ENCODE measurements around the gene SRSF1. TPM values are rescaled to one million over a fixed set of nuclear protein-coding genes. Genes with fewer than 3 reads are reported as not detected.

Gene SRSF1
- total RNA-seq, 1 donor from 2014 or later, result 348 TPM

GRCh38 chr17:58019039-58019438, 12.0 kb upstream of the SRSF1 start:
- no peak for DNase-seq (ENCODE audit: low read depth)

GRCh38 chr17:58010067-58010799, 3.2 kb upstream of the SRSF1 start:
- DNase-seq (ENCODE audit: low read depth), result no peak

GRCh38 chr17:58007781-58008706, 998 bp upstream of the SRSF1 start:
- DNase-seq (ENCODE audit: low read depth), result no peak

GRCh38 chr17:58006560-58006923, 504 bp downstream of the SRSF1 start:
- DNase-seq (ENCODE audit: low read depth), result peak; percentile 49

- DNase-seq (ENCODE audit: low read depth), result no peak
Measured at GRCh38 chr17:58005728-58006559, 1.1 kb downstream of the SRSF1 start.

- DNase-seq (ENCODE audit: low read depth), result no peak
Measured at GRCh38 chr17:58005031-58005727, 1.9 kb downstream of the SRSF1 start.

GRCh38 chr17:58004060-58004459, 3.0 kb downstream of the SRSF1 start:
- no peak for DNase-seq (ENCODE audit: low read depth)

- no peak for DNase-seq (ENCODE audit: low read depth)
Measured at GRCh38 chr17:58002973-58003372, 4.1 kb downstream of the SRSF1 start.

- no peak for DNase-seq (ENCODE audit: low read depth)
Measured at GRCh38 chr17:58002154-58002948, 4.7 kb downstream of the SRSF1 start.

GRCh38 chr17:58001461-58002124, 5.5 kb downstream of the SRSF1 start:
- DNase-seq (ENCODE audit: low read depth), result no peak

- DNase-seq (ENCODE audit: low read depth), result peak; percentile 83
Measured at GRCh38 chr17:57999496-58000017, 7.5 kb downstream of the SRSF1 start.

GRCh38 chr17:57999010-57999495, 8.0 kb downstream of the SRSF1 start:
- no peak for DNase-seq (ENCODE audit: low read depth)

GRCh38 chr17:57997085-57997809, 9.8 kb downstream of the SRSF1 start:
- DNase-seq (ENCODE audit: low read depth), result no peak

GRCh38 chr17:57995076-57995956, 11.7 kb downstream of the SRSF1 start:
- peak; percentile 79 for DNase-seq (ENCODE audit: low read depth)

GRCh38 chr17:57994436-57994835, 12.6 kb downstream of the SRSF1 start:
- no peak for DNase-seq (ENCODE audit: low read depth)

GRCh38 chr17:57993471-57994365, 13.3 kb downstream of the SRSF1 start:
- DNase-seq (ENCODE audit: low read depth), result no peak

GRCh38 chr17:57991537-57991936, 15.5 kb downstream of the SRSF1 start:
- DNase-seq (ENCODE audit: low read depth), result no peak
